GM21515 (cell line): Measurements from ENCODE around the gene FBXO38.

ENCODE experiments used
- ATAC-seq: cut with Tn5 transposase; IDR thresholded peaks from one replicate; pipeline ENCODE4 v1.9.1; 2021; ENCODE audit not compliant: unreplicated experiment

The FBXO38 gene

DNA sequence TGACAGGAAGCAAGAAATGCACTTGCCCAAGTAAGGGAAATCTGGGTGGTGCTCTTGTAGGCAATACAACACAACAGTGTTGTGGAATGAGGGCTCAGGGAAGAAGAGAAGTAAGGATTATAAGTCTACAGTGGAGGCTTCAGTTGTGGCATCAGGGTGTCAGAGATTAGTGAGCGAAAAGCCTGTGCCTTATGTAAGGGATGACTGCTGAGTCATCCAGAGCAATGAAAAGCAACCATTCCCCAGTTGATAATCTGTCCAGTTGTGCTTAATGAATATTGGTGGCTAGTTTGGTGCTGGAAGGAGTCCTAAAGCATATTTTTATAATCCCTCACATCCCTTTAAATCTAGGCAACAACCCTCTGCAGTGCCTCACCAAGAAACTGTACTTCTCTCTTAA is 42.0 kb downstream of the FBXO38 start:
- ATAC-seq = no peak

GRCh38 chr5:148426514-148426913 is 42.8 kb downstream of the FBXO38 start:
- no peak for ATAC-seq

DNA sequence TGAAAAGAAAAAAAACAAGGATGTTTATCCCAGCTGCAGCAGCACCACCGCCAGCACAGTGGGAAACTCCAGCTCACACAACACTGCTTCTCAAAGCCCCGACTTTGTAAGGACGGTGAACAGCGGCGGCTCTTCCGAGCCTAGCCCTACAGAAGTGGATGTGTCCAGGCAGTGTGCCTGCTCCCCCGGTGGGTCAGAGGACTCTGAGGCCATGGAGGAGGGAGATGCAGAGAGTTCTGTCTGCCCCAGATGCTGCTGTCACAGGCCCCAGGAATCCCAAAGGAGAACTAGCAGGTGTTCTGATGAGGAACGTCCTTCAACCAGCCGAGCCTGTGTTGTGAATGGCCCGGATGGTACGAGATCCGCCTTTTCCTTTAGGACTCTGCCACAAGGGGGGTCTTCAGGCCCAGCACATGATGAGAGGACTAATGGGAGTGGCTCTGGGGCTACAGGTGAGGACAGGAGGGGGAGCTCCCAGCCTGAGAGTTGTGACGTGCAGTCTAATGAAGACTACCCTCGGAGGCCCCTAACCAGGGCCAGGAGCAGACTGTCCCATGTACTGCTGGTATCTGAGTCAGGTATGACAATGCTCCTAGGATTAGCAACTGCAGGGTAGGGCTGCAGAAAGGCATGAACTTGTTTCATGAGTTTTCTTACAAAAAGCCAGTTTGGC is 43.7 kb downstream of the FBXO38 start:
- no peak for ATAC-seq

DNA sequence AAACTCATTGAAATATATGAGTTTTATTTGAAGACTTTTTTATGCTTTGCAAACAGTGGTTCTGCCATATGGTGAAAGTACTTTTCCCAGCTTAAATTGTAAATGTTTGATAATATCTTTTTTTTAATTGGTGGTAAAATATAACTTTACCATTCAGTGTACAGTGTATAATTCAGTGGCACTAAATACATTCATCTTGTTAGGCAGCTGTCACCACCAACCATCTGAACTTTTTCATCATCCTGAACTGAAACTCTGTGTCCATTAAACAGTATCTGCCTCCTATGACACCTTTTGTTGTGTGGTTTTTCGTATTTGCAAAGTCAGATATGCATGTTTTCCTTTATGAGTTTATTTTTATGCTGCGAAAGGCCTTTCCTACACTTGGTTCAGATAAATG is 45.1 kb downstream of the FBXO38 start:
- no peak for ATAC-seq

DNA sequence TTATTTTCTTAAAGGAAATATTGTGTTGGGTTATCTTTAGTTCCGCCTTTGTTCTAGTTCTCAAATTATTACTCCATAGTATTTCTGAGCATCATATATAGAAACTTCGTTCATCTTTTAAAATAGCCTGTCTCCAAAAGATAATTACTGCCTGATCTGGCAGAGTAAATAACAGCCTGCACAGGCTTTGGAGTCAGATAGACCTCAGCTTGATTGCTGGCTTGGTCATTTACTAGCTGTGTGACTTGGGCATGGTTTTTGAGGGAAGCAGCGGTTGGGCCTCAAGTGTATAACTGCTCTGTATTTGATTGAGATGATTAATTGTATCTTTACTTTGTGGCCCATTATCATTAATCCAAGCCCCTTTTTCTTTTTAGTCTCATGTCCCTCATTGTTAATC is 50.1 kb downstream of the FBXO38 start:
- no peak for ATAC-seq

DNA sequence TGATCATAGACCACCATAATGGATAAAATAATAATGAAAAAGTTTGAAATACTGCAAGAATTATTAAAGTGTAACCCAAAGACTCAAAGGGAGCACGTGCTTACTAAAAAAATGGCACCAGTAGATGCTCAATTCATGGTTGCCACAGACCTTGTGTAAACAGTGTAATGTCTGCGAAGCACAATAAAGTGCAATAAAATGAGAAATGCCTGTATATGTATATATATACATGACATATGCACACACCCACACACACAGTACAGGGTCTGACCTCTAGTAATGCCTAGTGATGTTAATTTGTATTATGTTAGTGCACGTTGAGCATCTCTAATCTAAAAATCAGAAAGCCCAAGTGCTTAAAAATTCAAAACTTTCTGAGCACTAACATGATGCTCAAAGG is 52.3 kb downstream of the FBXO38 start:
- no peak for ATAC-seq

DNA sequence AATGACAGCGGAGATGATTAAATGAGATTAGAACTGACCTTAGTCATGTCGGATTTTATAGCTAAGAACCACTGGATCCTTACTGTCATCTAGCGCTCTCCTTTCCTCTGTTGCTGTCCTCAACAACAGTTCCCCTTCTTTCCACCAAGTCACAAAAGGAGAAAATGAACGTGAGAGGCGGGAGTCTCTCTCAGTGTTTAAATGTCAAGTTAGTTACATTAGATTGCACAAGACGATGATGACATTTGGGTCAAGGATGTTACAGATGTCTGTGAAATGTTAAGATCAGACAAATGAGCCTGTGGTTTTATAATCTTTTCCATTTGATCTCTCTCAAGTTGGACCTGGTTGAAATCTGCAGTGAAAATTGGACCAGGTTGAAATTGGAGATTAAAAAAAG is 53.5 kb downstream of the FBXO38 start:
- ATAC-seq = no peak

DNA sequence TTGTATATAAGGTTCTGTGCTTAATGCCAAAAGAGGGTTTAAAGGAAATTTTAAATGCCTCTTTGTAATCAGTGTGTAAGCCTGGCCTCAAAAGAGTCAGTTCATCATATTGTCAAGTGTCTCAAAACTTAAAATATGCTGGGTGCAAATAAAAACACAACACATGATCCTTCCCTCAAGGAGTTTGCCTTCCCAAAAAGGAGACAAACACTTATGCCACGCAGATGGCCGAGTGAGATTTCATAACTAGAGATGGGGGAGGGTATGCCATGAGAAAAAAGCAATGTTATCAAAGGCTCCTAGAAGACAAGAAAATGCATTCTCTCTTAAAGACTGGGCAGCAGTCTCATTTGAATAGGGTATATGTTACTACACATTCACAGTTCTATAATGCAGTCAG is 55.2 kb downstream of the FBXO38 start:
- no peak for ATAC-seq

GRCh38 chr5:148443241-148443640 is 59.5 kb downstream of the FBXO38 start:
- ATAC-seq = no peak

- ATAC-seq = peak; percentile 93
Observed at GRCh38 chr5:148443998-148444397, 60.2 kb downstream of the FBXO38 start.

GRCh38 chr5:148445578-148445977 is 61.8 kb downstream of the FBXO38 start:
- ATAC-seq = no peak

DNA sequence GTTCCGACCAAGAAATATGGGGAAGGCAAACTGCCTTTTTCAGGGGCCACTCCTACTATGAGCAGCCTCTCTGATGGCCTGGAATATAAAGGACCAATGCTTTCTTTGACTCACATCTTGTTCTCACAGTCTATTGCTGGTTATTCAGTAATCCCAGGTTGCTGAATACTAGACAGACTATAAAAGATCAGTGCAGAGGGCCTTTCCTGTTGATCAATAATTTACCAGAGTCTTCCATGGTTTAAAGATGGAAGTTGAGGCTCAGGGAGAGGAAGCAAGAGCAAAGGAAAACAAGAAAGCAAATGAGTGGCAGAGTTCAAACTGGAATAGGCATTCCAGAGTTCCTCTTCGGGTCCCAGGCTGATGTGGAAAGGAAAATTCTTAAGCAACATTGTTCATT is 62.9 kb downstream of the FBXO38 start:
- no peak for ATAC-seq

GRCh38 chr5:148452499-148453193 is 68.9 kb downstream of the FBXO38 start:
- ATAC-seq = no peak

DNA sequence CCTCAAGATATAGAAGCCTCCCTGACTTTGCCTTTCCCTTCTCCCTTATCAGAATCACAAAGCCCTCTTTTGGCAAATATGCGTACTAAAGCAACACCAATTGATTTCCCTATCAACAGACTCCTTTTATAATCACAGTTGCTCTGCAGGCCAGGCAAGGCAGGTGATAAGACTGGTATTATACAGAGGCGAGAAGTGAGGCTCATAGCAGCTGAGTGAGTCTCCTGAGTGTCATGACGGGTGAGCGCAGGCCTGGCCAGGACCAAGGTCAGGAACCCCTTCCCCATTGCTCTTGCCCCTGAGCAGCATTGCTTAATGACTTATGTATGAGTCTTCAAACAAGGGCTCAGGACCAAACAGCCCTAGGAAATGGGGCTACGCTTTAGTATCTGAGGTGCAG is 70.8 kb downstream of the FBXO38 start:
- ATAC-seq = no peak

DNA sequence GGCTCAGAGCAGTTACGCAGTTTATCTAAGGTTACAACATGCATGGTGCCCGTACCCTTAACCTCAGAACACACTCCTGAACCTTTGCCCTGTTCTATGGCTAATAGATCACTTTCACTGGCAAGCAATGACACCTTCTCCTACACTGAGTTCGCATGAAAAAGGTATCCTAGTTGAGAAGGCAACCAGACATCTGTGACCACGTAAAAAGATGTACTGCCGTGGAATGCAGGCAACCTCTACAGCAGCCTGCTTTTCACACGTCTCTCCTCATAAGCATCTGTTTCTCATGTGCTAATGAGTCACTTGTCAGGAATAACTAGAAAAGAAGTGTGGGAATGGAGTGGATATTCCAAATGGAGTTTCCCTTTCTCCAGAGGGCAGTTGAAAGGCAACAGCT is 71.4 kb downstream of the FBXO38 start:
- ATAC-seq = no peak

GRCh38 chr5:148457183-148457620 is 73.4 kb downstream of the FBXO38 start:
- peak; percentile 63 for ATAC-seq

DNA sequence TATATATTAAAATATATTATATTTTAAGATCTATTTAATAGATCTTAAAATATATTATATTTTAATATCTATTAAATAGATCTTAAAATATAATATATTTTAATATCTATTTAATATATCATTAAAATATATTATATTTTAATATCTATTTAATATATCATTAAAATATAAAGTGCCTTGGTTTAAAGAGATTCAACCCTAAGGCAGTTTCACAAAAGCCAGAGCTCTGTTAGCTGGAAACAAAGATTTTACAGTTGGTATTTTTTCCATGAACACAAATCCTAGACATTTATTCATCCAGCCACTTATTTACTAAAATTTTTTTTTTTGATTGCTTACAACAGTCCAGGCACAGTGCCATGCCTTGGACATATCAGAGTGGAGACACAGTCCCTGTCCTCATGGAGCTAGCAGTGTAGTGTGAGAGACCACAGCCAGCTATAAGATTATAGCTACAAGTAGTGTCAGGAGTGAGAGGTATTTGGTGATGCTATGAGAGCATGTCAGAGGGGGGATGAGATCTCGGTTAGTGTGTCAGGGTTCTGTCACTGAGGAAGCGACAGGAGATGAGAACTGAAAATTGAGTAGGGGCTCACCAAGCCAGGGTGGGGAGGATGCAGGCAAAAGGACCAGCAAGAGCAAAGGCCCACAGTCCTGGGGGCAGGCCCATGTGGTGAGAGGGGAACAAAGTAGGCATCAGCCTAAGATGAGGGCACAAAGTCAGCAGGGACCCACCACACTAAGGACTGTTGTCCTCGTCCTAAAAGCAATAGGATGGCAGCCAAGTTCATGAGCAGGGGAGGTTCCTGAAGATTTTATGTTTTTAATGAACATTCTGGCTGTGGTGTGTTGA is 74.5 kb downstream of the FBXO38 start:
- ATAC-seq = no peak

DNA sequence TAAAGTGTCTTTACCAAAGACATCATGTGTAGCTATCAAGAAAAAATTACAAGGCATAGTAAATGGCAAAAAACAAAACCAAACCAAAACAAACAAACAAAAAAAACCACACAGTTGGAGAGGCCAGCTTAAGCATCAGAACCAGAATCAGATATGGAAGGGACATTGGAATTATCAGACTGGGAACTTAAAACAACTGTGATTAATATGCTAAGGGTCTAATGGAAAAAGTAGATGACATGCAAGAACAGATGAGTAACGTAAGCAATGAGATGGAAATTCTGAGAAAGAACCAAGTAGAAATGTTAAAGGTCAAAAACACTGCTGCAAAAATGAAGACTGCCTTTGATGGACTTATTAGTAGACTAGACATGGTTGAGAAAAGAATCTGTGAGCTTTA is 75.9 kb downstream of the FBXO38 start:
- ATAC-seq = no peak

DNA sequence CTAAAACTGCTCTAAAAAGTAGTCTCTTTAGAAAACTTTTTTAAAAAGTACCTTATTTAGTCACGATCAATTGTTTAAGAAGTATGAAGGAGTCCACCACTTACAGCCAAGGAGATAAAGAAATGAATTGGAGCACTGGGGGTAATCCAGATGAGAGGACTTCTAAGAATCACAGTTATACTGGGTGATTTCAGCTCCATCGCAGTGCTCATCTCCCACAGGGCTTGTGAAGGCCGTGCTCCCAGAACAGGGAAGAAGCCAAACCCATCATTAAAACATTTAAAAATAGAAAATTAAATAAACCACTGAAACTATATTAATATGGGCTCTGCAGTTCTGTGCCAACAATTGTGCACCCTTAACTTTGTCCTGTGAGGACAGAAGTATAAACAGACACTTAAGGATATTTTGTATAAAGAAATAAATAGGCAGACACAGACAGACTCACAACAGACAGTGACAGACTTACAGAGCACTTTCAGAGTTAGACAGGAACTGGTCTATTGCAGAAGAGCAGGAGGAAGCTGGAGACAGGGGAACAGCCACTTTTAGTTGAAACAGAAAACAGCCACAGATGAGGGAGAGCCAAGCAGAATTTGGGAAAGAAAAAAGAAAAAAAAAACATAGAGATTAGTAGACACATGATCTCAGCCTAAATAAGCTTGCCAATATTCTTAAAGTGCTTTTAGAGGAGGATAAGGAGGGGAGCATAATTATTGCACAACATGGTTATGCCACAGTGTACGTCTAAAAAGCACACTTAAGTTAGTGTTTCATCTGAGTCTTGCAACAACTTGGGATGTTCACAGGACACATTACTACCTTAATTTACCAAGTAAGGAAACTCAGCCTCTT is 81.8 kb downstream of the FBXO38 start:
- no peak for ATAC-seq

GRCh38 chr5:148466236-148466580 is 82.5 kb downstream of the FBXO38 start:
- no peak for ATAC-seq

DNA sequence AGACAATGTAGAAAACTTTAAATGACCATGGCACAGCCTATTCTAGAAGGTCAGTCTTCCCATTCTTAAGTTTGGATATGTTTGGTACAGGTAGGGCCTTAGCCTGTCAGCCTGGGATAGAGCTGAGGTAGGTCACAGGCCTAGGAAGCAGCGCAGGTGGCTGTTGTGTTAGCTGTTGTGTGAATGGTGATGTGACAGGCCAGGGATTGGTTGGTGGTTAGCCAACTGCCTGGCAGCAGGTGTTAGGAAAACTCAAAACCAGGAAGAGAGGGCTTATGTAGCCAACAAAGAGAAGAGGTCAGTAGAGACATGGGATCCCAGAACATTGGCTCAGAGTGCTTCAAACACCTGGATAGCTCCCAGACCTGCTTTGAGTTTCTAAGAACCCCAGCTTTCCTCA is 84.2 kb downstream of the FBXO38 start:
- ATAC-seq = no peak
